Measurements from ENCODE around the gene IFRD2. TPM values are rescaled to one million over a fixed set of nuclear protein-coding genes. Genes with fewer than 3 reads are reported as not detected.

The IFRD2 gene
- total and polyA plus RNA-seq, 2 of the 13 experiments (the other 11 are each of a cell fraction or from before 2014, with no cell fraction given): 32.8 to 96.1 TPM

DNA sequence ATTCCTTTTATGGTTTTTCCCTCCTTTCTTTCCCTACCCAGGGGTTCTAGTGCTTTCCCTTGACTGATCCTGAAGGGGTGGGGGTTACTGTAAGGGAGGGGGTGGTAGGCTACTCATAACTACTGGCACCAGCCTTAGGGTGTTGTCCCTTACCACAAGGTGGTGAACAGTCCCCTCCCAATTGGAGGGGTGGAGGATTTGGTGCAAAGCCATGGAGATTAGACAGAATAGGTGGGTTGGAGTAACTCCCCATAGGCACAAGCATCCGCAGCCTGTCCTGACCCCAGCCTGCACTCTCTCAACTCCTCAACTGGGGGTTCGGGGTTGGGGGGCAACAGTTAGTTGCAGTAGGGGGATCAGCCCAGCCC lies 32.9 kb upstream of the IFRD2 start:
- Histone ChIP-seq H3K4me2 (ENCODE audit: low read depth, low read length) (no peak overlapping the region), H3K27ac (ENCODE audit: extremely low read length, insufficient read depth, low read length) (no peak overlapping the region), H3K9ac (ENCODE audit: insufficient read depth, low read depth, low read length) (no peak overlapping the region), H3K4me1 (ENCODE audit: insufficient read depth, low read length) (peaks cover 65% of the 10 kb centered on the region), H3K36me3 (replicated peaks in 1 of 2; ENCODE audit: control insufficient read depth in 1 of 2, insufficient read depth in 2 of 2, low read length in 2 of 2) (peaks cover 1 to 17% of the 10 kb centered on the region in 2 experiments), H3K9me3 (ENCODE audit: low read length) (no peaks in the 10 kb centered on the region), H2AFZ (ENCODE audit: low read length) (no peak overlapping the region), H4K20me1 (ENCODE audit: insufficient read depth, low read length) (no peaks in the 10 kb centered on the region), H3K27me3 (ENCODE audit: control insufficient read depth in 1 of 2, insufficient read depth in 2 of 2, low read length in 2 of 2) (no peaks in the 10 kb centered on the region; a peak in 1 of 5 replicates), H3K4me3 (replicated peaks in 1 of 3; ENCODE audit: insufficient read depth in 1 of 3, low read depth in 2 of 3, low read length in 3 of 3) (no peak overlapping the region), H3K79me2 (ENCODE audit: insufficient read depth, low read length) (peaks cover 21% of the 10 kb centered on the region)
- no peak for DNase-seq (ENCODE audit: low spot score)
- CTCF ChIA-PET (ENCODE audit: low intra/inter-chr PET ratio, low total read pairs): interaction anchor here (1.1 to 1.5 kb wide), 4 partner anchors 22 to 67 kb away, joined by 4 to 14 read pairs (median 7); partner anchors contain the start of genes HYAL1 and IFRD2
- in situ Hi-C loops (cut with HindIII; ENCODE audit: extremely low pct_ligation_motif_present, low pct_unique_long_range_greater_than_20kb) (no loop called here), intact Hi-C loops (cut with micrococcal nuclease; ENCODE audit: unreplicated experiment) (no loop called here)
- no peak for FAIRE-seq
- 86% methylated on average over 1 of the region's 2 CpGs for WGBS (ENCODE audit: low lambda C conversion rate)
- no peak for ATAC-seq
- POLR2A ChIA-PET: interaction anchor here (0.5 to 13.0 kb wide), 5 partner anchors 11 to 61 kb away, joined by 3 to 222 read pairs (median 5); partner anchors contain the start of genes HYAL1, HYAL3, LSMEM2 and NAA80
- TF ChIP-seq, protein P1, sequence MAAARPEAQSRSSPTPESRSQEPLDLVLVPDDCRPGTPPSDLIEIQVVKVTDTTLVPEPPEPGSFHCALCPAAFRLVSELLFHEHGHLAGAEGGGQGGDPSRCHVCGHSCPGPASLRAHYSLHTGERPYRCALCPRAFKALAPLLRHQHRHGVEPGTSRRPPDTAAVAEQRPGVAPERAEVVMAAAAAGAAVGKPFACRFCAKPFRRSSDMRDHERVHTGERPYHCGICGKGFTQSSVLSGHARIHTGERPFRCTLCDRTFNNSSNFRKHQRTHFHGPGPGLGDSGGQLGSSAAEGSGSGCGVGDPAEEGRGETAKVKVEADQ (CRISPR knock-in tag; IDR thresholded peaks at IDR 0.05; ENCODE audit: borderline replicate concordance): no peak
- TF ChIP-seq E2F1 (CRISPR knock-in tag; IDR thresholded peaks at IDR 0.05) (no peak), TIGD3 (CRISPR knock-in tag; IDR thresholded peaks at IDR 0.05; ENCODE audit: borderline replicate concordance) (no peak), MLXIP (CRISPR knock-in tag; IDR thresholded peaks at IDR 0.05; ENCODE audit: borderline replicate concordance) (no peak), RCOR2 (CRISPR knock-in tag; IDR thresholded peaks at IDR 0.05) (no peak), ZMYM3 (CRISPR knock-in tag; IDR thresholded peaks at IDR 0.05) (no peak), SUZ12 (IDR thresholded peaks at IDR 0.05; ENCODE audit: low read depth, low read length) (no peak), ZNF619 (CRISPR knock-in tag; IDR thresholded peaks at IDR 0.05) (no peak), LBX2 (CRISPR knock-in tag; IDR thresholded peaks at IDR 0.05; ENCODE audit: borderline replicate concordance) (no peak), MAFG (CRISPR knock-in tag; IDR thresholded peaks at IDR 0.05) (no peak), POLR2A (IDR thresholded peaks at IDR 0.05; ENCODE audit: insufficient read depth in 1 of 2, low read depth in 2 of 2, low read length in 2 of 2) (no peak), ZNF232 (CRISPR knock-in tag; IDR thresholded peaks at IDR 0.05; ENCODE audit: borderline replicate concordance) (no peak), ZNF549 (CRISPR knock-in tag; IDR thresholded peaks at IDR 0.05) (no peak)
- TF ChIP-seq, protein P2, sequence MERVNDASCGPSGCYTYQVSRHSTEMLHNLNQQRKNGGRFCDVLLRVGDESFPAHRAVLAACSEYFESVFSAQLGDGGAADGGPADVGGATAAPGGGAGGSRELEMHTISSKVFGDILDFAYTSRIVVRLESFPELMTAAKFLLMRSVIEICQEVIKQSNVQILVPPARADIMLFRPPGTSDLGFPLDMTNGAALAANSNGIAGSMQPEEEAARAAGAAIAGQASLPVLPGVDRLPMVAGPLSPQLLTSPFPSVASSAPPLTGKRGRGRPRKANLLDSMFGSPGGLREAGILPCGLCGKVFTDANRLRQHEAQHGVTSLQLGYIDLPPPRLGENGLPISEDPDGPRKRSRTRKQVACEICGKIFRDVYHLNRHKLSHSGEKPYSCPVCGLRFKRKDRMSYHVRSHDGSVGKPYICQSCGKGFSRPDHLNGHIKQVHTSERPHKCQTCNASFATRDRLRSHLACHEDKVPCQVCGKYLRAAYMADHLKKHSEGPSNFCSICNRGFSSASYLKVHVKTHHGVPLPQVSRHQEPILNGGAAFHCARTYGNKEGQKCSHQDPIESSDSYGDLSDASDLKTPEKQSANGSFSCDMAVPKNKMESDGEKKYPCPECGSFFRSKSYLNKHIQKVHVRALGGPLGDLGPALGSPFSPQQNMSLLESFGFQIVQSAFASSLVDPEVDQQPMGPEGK (CRISPR knock-in tag; IDR thresholded peaks at IDR 0.05): no peak
- TF ChIP-seq, protein P3, sequence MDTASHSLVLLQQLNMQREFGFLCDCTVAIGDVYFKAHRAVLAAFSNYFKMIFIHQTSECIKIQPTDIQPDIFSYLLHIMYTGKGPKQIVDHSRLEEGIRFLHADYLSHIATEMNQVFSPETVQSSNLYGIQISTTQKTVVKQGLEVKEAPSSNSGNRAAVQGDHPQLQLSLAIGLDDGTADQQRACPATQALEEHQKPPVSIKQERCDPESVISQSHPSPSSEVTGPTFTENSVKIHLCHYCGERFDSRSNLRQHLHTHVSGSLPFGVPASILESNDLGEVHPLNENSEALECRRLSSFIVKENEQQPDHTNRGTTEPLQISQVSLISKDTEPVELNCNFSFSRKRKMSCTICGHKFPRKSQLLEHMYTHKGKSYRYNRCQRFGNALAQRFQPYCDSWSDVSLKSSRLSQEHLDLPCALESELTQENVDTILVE (CRISPR knock-in tag; IDR thresholded peaks at IDR 0.05): no peak
- no TSS peak for BruUV-seq (replicated peaks)

All from HepG2 (cell line).